ENCODE results near the gene SFXN3.
"Not testable (repeated sequence)": the region's sequence is repeated elsewhere in the genome, so short reads cannot be mapped to it uniquely, and the experiment has no call there.

Gene SFXN3

GRCh38 chr10:101015582-101015973, 15.5 kb upstream of the SFXN3 start:
- DNase-seq (ENCODE audit: low read depth) = no peak

GRCh38 chr10:101016814-101017213, 14.2 kb upstream of the SFXN3 start:
- no peak for DNase-seq (ENCODE audit: low read depth)

- DNase-seq (ENCODE audit: low read depth) = no peak
Measured at GRCh38 chr10:101018118-101018599, 12.9 kb upstream of the SFXN3 start.

GRCh38 chr10:101018600-101019439, 12.2 kb upstream of the SFXN3 start:
- no peak for DNase-seq (ENCODE audit: low read depth)

GRCh38 chr10:101019440-101019703, 11.7 kb upstream of the SFXN3 start:
- no peak for DNase-seq (ENCODE audit: low read depth)

GRCh38 chr10:101020427-101021075, 10.5 kb upstream of the SFXN3 start:
- DNase-seq (ENCODE audit: low read depth) = no peak

GRCh38 chr10:101021239-101021638, 9.8 kb upstream of the SFXN3 start:
- no peak for DNase-seq (ENCODE audit: low read depth)

- DNase-seq (ENCODE audit: low read depth) = no peak
Measured at GRCh38 chr10:101021692-101022251, 9.3 kb upstream of the SFXN3 start.

GRCh38 chr10:101022967-101023705, 7.9 kb upstream of the SFXN3 start:
- DNase-seq (ENCODE audit: low read depth) = no peak

GRCh38 chr10:101027106-101027720, 3.8 kb upstream of the SFXN3 start:
- no peak for DNase-seq (ENCODE audit: low read depth)

- DNase-seq (ENCODE audit: low read depth) = no peak
Measured at GRCh38 chr10:101028446-101029337, 2.3 kb upstream of the SFXN3 start.

- no peak for DNase-seq (ENCODE audit: low read depth)
Measured at GRCh38 chr10:101029520-101030295, 1.3 kb upstream of the SFXN3 start.

GRCh38 chr10:101030496-101031127, 422 bp upstream of the SFXN3 start:
- DNase-seq (ENCODE audit: low read depth) = no peak

GRCh38 chr10:101031796-101032636, 982 bp downstream of the SFXN3 start:
- no peak for DNase-seq (ENCODE audit: low read depth)

- peak; percentile 83 for DNase-seq (ENCODE audit: low read depth)
Measured at GRCh38 chr10:101032637-101033224, 1.7 kb downstream of the SFXN3 start.

GRCh38 chr10:101033276-101033675, 2.2 kb downstream of the SFXN3 start:
- DNase-seq (ENCODE audit: low read depth) = no peak

- not testable (repeated sequence) for DNase-seq (ENCODE audit: low read depth)
Measured at GRCh38 chr10:101034404-101034803, 3.4 kb downstream of the SFXN3 start.

GRCh38 chr10:101035314-101035713, 4.3 kb downstream of the SFXN3 start:
- no peak for DNase-seq (ENCODE audit: low read depth)

Data from GM04504 (cell line).